Raji (cell line): ENCODE measurements around the gene ZNF616.

ENCODE experiments used
- POLR2A ChIP-seq: IDR thresholded peaks from 2 replicates; pipeline ENCODE4 v1.6.1; 2011; ENCODE audit warnings: low read depth, low read length, control low read depth; ENCODE audit not compliant: insufficient read depth

The ZNF616 gene

DNA sequence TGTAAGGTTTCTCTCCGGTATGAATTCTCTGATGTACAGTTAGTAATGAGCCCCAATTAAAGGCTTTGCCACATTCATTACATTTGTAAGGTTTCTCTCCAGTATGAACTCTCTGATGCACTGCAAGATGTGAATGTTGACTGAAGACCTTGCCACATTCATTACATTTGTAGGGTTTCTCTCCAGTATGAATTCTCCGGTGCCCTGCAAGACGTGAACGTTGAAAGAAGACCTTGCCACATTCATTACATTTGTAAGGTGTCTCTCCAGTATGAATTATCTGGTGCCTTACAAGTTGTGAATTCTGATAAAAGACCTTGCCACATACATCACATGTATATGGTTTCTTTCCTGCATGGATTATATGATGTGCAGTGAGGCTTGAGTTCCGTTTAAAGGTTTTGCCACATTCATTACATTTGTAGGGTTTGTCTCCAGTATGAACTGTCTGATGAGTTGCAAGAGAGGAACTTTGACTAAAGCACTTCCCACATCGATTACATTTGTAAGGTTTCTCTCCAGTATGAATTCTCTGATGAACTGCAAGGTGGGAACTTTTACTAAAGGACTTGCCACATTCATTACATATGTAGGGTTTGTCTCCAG, 73.4 kb downstream of the ZNF616 start:
- TF ChIP-seq POLR2A = no peak

DNA sequence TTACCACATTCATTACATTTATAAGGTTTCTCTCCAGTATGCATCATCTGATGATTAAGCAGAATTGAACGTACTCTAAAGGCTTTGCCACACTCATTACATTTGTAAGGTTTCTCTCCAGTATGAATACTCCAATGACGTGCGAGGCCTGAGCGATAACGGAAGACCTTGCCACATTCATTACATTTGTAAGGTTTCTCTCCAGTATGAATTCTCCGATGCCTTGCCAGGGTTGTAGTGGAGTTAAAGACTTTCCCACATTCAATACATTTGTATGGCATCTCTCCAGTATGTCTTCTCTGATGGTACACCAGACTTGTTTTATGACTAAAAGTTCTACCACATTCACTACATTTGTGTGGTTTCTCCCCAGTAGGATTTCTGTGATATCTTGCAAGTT, 74.3 kb downstream of the ZNF616 start:
- TF ChIP-seq POLR2A = no peak
